Muscle layer of colon (tissue), 2 donors: ENCODE measurements around the gene HELT.
"Not testable (repeated sequence)": the region's sequence is repeated elsewhere in the genome, so short reads cannot be mapped to it uniquely, and the experiment has no call there.

Experiments
- H3K27ac ChIP-seq: one replicate; pipeline ENCODE4 v1.7.0; 2013; ENCODE audit warnings: low read depth, mild to moderate bottlenecking, low read length, moderate library complexity
- H3K27me3 ChIP-seq, 2 donors: one replicate each; pipeline ENCODE4 v1.7.0; 2013; ENCODE audit warnings: low read length in 2 of 2, mild to moderate bottlenecking in 2 of 2; ENCODE audit not compliant: insufficient read depth in 2 of 2, control insufficient read depth in 1 of 2
- H3K36me3 ChIP-seq: one replicate; pipeline ENCODE4 v1.7.0; 2013; ENCODE audit warnings: mild to moderate bottlenecking, low read length; ENCODE audit not compliant: insufficient read depth
- H3K4me1 ChIP-seq: one replicate; pipeline ENCODE4 v1.7.0; 2013; ENCODE audit warnings: mild to moderate bottlenecking, low read length; ENCODE audit not compliant: insufficient read depth
- H3K4me3 ChIP-seq, 2 donors: one replicate each; pipeline ENCODE4 v1.7.0; 2013; ENCODE audit warnings: low read length in 2 of 2, low read depth in 1 of 2, mild to moderate bottlenecking in 1 of 2, moderate library complexity in 1 of 2
- H3K9ac ChIP-seq: one replicate; pipeline ENCODE4 v1.7.0; 2013; ENCODE audit warnings: low read length
- H3K9me3 ChIP-seq: one replicate; pipeline ENCODE4 v1.7.0; 2013; ENCODE audit warnings: mild to moderate bottlenecking, low read length
- donor health status: abdominal sarcoma.
- donor health status: Adenocarcinoma of cecum.

Gene HELT, protein sequence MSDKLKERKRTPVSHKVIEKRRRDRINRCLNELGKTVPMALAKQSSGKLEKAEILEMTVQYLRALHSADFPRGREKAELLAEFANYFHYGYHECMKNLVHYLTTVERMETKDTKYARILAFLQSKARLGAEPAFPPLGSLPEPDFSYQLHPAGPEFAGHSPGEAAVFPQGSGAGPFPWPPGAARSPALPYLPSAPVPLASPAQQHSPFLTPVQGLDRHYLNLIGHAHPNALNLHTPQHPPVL

DNA sequence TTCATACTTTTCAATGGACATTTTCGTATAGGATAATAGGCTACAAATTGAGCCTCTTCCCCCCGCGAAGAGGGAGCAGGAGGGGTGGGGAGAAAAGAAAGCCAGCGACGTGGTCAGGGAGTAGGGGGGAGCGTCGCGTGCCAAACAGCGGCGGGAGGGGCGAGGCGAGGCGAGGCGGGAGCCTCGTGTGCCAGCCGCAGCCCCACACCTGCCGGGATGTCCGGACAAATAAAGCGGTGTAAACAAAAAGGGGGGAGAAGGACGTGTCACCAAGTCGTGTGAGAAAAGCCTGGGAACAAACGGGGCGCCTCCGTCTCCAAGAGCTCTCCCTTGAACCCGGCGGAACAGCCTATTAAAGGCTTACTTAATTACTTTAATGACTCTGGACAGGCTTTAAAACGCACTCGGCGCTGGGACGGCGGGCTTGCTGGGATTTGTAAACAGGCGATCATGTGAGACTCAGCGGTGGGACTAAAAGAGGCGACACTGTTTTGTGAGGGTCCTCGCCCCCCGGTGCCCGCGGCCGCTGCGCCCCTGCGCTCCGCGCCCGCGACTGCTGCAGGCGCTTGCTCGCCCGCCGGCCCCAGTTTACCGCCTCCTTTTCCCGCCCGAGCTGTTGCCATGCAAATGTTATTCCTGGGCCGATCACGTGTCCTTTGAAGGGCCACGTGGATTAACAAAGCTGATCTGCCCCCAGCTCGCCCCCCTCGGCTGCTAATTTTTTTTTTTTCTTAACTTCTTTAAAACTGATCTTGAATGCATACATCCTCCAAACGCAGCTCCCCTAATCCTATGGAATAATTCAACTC, at the start of gene HELT:
HELT (plus strand) TSS at position 527 of the 809 bp plus-strand sequence. CDS start 439 bp downstream, outside the sequence.
- Histone ChIP-seq H3K4me3 (no peak within 1 kb of the TSS), H3K27me3 (peaks cover 19 to 71% of the 10 kb centered on the region in 2 donors), H3K9me3 (no peaks in the 10 kb centered on the region), H3K9ac (no peak within 1 kb of the TSS), H3K4me1 (no peaks in the 10 kb centered on the region), H3K36me3 (no peaks in the 10 kb centered on the region), H3K27ac (no peak within 1 kb of the TSS)

DNA sequence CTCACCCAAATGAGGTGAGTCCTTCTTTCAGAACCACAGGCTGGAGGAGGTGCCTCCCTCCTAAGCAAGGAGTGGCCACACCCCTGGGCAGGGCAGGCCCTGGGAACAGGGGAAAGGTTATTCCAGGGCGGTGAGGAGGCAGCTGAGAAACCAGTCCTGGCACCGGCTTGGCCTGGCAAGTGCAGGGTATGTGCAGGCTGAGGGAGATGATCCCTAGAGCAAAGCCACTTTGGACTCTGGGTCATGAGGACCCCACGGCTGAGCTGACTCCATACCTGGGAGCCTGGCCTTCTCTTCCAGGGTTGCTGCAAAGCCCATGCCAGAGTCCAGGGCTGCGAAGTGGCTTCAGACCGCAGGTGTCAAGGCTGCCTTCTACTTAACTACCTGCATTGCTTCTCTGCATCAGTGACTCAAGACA, 49.5 kb upstream of the HELT start:
- H3K4me1 ChIP-seq = no peaks in the 10 kb centered on the region
- H3K27me3 ChIP-seq = no peaks in the 10 kb centered on the region
- no peaks in the 10 kb centered on the region for H3K36me3 ChIP-seq
- H3K4me3 ChIP-seq = no peak overlapping the region
- no peak overlapping the region for H3K9ac ChIP-seq
- no peaks in the 10 kb centered on the region for H3K9me3 ChIP-seq
- no peak overlapping the region for H3K27ac ChIP-seq

DNA sequence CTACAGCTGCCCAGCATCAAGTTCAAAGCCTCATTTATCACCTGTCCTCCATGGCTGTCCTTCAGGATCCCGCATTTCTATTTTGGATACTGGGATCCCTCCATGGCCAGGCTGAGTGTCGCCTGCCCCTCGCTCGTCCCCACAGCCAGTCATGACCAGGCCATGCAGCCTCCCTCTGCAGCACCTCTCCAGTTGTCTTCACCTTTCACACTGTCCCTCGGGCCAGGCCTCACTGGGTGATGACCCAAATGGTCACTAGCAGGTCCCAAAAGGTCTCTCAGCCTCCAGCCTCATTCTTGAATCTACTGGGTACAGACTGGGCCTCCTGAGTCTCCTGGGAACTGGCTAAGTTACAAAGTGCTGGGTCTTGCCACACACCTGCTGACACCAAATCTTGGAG, 48.7 kb upstream of the HELT start:
- Histone ChIP-seq H3K9ac (no peak overlapping the region), H3K36me3 (no peaks in the 10 kb centered on the region), H3K9me3 (no peaks in the 10 kb centered on the region), H3K4me1 (no peaks in the 10 kb centered on the region), H3K27ac (no peak overlapping the region), H3K4me3 (no peak overlapping the region), H3K27me3 (no peaks in the 10 kb centered on the region)

DNA sequence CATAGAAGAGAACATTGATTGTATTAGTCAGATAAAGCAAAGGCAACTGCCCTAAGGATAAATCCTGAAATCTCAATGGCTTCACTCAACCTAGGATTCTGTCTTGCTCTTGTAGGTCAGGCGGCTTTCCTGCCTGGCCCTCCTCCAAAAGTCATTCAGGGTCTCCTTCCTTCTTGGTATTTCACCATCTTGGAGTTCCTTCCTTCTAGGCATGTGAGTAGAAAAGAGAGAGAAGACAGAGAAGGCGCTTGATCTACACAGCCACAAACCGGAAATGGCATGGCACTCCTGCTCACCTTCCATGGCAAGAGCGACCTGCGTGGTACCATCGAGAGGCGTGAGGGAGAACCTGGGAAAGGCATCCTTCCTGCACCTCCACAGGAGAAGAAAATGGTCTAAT, 45.3 kb upstream of the HELT start:
- Histone ChIP-seq H3K4me3 (no peak overlapping the region), H3K27ac (no peak overlapping the region), H3K36me3 (no peaks in the 10 kb centered on the region), H3K4me1 (no peaks in the 10 kb centered on the region), H3K9ac (no peak overlapping the region), H3K9me3 (no peaks in the 10 kb centered on the region), H3K27me3 (no peaks in the 10 kb centered on the region)

DNA sequence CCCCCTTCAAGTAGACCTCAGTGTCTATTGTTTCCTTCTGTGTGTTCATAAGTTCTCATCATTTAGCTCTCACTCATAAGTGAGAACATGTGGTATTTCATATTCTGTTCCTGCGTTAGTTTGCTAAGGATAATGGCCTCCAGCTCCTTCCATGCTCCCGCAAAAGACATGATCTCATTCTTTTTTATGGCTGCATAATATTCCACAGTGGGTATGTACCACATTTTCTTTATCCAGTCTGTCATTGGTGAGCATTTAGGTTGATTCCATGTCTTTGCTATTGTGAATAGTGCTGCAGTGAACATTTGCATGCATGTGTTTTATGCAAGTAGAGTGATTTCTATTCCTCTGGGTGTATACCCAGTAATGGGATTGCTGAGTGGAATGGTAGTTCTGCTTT, 41.9 kb upstream of the HELT start:
- not testable (repeated sequence) for H3K9me3 ChIP-seq, H3K4me3 ChIP-seq, H3K27ac ChIP-seq, H3K27me3 ChIP-seq, H3K36me3 ChIP-seq, H3K9ac ChIP-seq, H3K4me1 ChIP-seq

DNA sequence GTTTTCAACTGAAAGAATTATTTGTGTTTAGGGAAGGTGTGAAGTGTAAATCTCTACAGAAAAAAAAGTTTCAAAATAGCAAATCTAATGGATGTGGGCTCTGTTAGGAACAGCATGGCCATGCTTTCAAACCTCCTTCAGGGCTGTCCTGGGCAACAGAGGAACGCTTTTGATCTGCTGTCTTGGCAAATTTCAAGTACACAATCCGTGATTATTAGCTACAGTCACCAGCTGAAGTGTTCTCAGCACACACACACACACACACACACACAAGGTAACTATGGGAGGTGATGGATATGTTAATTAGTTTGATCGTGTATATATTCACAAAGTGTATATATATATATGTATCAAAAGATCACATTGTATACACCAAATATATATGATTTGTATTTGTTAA, 40.5 kb upstream of the HELT start:
- Histone ChIP-seq H3K36me3 (no peaks in the 10 kb centered on the region), H3K9me3 (no peaks in the 10 kb centered on the region), H3K27ac (no peak overlapping the region), H3K4me3 (no peak overlapping the region), H3K27me3 (peaks cover 0 to 8% of the 10 kb centered on the region in 2 donors), H3K4me1 (no peaks in the 10 kb centered on the region), H3K9ac (no peak overlapping the region)

DNA sequence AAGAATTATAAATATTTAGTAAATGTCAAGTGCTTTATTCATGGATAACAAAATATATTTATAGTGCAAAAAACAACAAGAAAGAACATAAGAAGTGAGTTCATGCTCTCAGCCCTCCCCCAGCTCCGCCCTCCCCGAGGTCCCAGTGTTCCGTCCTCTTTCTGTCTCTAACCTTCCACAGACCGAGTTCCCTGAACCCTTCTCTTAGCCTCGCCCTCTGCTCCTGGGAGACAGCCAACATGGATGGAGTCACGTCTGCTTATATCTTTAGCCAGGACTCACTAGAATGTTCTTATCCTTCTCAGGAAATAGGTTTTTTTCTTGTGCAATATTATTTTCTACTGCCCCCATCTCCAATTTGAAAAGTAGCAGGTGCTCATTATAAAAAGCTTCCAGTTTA, 40.1 kb upstream of the HELT start:
- Histone ChIP-seq H3K27me3 (peaks cover 0 to 12% of the 10 kb centered on the region in 2 donors), H3K4me1 (no peaks in the 10 kb centered on the region), H3K36me3 (no peaks in the 10 kb centered on the region), H3K9me3 (no peaks in the 10 kb centered on the region), H3K4me3 (no peak overlapping the region), H3K9ac (no peak overlapping the region), H3K27ac (no peak overlapping the region)

DNA sequence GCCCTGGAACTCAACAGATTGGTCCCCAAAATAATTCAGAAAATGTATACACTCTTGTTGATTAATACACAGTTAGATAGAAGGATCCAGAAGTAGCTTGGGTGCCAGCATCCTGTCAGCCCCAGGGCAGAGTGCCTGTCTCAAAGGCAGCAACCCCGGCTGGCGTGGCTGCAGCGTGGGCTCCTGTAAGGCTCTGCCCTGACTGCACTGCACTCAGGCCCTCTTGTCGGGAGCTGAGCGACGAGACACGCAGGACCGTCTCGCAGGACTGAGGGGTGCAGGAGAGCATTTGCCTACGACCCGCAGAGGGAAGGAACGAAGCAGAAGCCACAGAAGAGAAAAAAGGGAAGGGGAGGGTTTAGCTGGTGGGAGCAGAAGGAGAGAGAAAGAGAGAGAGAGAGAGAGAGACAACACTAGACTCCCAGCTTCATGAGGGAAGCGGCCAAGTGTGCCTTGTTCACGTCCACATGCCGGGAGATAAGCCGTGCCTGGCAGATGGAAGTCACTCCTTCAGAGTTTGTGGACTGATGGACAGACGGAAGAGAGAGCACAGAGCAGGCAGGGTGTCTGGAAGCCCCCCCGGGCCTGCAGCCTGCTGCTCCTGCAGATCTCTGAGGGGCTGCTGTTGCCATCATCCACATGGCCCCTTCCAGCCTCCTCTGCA, 38.7 kb upstream of the HELT start:
- no peak overlapping the region for H3K9ac ChIP-seq
- no peak overlapping the region for H3K27ac ChIP-seq
- no peak overlapping the region for H3K4me3 ChIP-seq
- H3K4me1 ChIP-seq = no peaks in the 10 kb centered on the region
- no peaks in the 10 kb centered on the region for H3K9me3 ChIP-seq
- no peaks in the 10 kb centered on the region for H3K36me3 ChIP-seq
- peaks cover 0 to 12% of the 10 kb centered on the region in 2 donors for H3K27me3 ChIP-seq

DNA sequence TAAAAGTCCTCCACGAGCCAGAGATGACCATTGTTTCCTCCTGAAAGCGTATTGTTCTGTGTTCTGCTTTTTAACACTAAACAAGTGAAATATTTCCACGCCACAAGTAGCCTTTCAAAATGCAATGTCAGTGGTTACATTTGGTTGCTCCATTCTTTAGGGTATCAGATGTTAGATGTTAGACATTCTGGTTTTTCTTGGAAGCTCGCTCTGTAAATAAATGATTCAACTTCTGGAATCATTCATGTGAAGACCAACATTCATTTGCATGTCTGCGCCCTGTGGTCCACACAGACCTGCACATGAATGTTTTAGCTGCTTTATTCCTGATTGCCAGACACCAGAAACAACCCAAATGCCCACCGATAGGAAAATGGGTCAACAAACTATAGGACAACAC, 38.0 kb upstream of the HELT start:
- H3K27me3 ChIP-seq = peaks cover 0 to 12% of the 10 kb centered on the region in 2 donors
- H3K4me1 ChIP-seq = no peaks in the 10 kb centered on the region
- H3K9me3 ChIP-seq = no peaks in the 10 kb centered on the region
- H3K9ac ChIP-seq = no peak overlapping the region
- no peak overlapping the region for H3K27ac ChIP-seq
- no peaks in the 10 kb centered on the region for H3K36me3 ChIP-seq
- H3K4me3 ChIP-seq = no peak overlapping the region

DNA sequence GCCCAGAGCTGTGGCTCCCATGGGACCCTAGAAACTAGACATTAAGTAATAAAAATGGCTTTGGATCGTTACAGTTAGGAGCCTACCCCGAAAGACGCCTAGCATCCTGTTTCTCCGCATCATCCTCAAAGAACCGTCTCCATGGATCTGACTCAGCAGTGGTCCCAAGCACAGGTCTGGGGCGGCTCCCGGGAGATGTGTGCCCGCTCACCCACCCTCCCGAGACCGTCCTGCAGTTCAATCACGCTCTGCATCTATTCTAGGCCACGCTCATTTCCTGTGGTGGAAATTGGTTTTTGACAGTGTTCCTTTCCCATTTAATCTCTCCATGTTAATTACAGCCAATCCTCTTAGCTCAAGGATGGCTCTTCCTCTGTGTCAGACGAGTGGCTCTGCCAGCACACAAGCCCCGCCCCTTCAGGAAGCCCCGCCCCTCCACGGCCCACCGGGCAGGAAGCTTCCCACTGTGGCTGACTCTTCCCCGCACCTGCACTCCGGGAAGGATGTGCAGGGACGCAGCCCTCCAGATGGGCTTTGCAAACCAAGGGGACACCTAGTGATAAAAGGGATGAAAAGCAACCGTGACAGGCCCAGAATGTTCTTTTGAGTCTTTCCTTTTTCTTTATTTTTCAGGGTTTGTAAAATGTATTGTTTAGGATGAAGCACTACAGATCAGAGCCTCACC, 34.5 kb upstream of the HELT start:
- Histone ChIP-seq H3K27ac (no peak overlapping the region), H3K27me3 (peaks cover 0 to 12% of the 10 kb centered on the region in 2 donors), H3K4me3 (no peak overlapping the region), H3K9ac (no peak overlapping the region), H3K9me3 (no peaks in the 10 kb centered on the region), H3K4me1 (no peaks in the 10 kb centered on the region), H3K36me3 (no peaks in the 10 kb centered on the region)

DNA sequence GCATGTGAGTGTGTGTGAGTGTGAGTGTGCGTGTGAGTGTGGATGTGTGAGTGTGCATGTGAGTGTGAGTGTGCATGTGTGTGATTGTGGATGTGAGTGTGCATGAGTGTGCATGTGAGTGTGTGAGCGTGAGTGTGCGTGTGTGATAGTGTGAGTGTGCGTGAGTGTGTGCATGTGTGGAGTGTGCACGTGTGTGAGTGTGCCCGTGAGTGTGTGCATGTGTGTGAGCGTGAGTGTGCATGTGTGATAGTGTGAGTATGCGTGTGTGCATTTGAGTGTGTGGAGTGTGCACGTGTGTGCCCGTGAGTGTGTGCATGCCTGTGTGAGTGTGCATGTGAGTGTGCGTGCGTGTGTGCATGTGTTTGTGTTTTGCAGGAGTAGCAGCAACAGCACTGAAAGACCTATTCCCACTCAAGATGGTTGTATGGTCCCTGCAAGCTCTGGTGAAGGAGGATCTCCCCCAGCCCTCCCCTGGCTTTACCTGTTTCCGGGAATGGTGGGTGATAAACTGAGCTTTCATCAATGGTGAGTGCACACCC, 30.7 kb upstream of the HELT start:
- Histone ChIP-seq H3K27me3 (peaks cover 0 to 6% of the 10 kb centered on the region in 2 donors), H3K9ac (no peak overlapping the region), H3K27ac (no peak overlapping the region), H3K4me1 (no peaks in the 10 kb centered on the region), H3K4me3 (no peak overlapping the region), H3K36me3 (no peaks in the 10 kb centered on the region), H3K9me3 (no peaks in the 10 kb centered on the region)
